Activated CD4-positive, alpha-beta T cell treated with anti-CD3 and anti-CD28 coated beads, Interleukin-2, amount 50 U/mL, for 16 hours (primary cell): ENCODE data around the gene ALOX5.

ENCODE experiments used
- DNase-seq: peaks from one replicate; pipeline ENCODE4 v3.0.0-alpha.2; 2020

The ALOX5 gene

GRCh38 chr10:45425621-45426563 is 51.9 kb downstream of the ALOX5 start:
- no peak for DNase-seq

- DNase-seq, result no peak
These were observed 53.4 kb downstream of the ALOX5 start for GRCh38 chr10:45427262-45427969.

- no peak for DNase-seq
These were observed 54.0 kb downstream of the ALOX5 start for GRCh38 chr10:45427970-45428366.

- no peak for DNase-seq
These were observed 54.8 kb downstream of the ALOX5 start for GRCh38 chr10:45428611-45429510.

GRCh38 chr10:45429790-45430189 is 55.8 kb downstream of the ALOX5 start:
- no peak for DNase-seq

- no peak for DNase-seq
These were observed 58.1 kb downstream of the ALOX5 start for GRCh38 chr10:45432113-45432512.

GRCh38 chr10:45432700-45433472 is 58.9 kb downstream of the ALOX5 start:
- no peak for DNase-seq

GRCh38 chr10:45433716-45434469 is 59.9 kb downstream of the ALOX5 start:
- DNase-seq, result no peak

GRCh38 chr10:45437587-45438465 is 63.8 kb downstream of the ALOX5 start:
- DNase-seq, result no peak

- DNase-seq, result no peak
These were observed 64.6 kb downstream of the ALOX5 start for GRCh38 chr10:45438466-45439090.

- no peak for DNase-seq
These were observed 65.3 kb downstream of the ALOX5 start for GRCh38 chr10:45439365-45439764.

- no peak for DNase-seq
These were observed 65.9 kb downstream of the ALOX5 start for GRCh38 chr10:45439873-45440272.

- DNase-seq, result no peak
These were observed 66.6 kb downstream of the ALOX5 start for GRCh38 chr10:45440511-45441062.

GRCh38 chr10:45441239-45442190 is 67.5 kb downstream of the ALOX5 start:
- DNase-seq, result no peak

- DNase-seq, result no peak
These were observed 68.2 kb downstream of the ALOX5 start for GRCh38 chr10:45442251-45442650.

- DNase-seq, result no peak
These were observed 68.6 kb downstream of the ALOX5 start for GRCh38 chr10:45442662-45443061.

GRCh38 chr10:45443101-45444009 is 69.3 kb downstream of the ALOX5 start:
- DNase-seq, result no peak
